ENCODE data around the gene CYFIP1.

The CYFIP1 gene

GRCh38 chr15:22951031-22951380 is 29.2 kb downstream of the CYFIP1 start:
- no peak for TF ChIP-seq CTCF (conservative IDR thresholded peaks at IDR 0.05; ENCODE audit: low read depth, low read length)

GRCh38 chr15:22950256-22950990 is 29.7 kb downstream of the CYFIP1 start:
- H3K79me2 ChIP-seq (ENCODE audit: insufficient read depth, low read depth): peaks cover 9% of the 10 kb centered on the region; the same call in 1 of the 2 replicates
- H3K36me3 ChIP-seq (ENCODE audit: insufficient read depth): no peaks in the 10 kb centered on the region
- no peak overlapping the region for H3K4me3 ChIP-seq (IDR thresholded peaks at IDR 0.05; ENCODE audit: insufficient read depth, low read depth, low read length)
- H3K4me2 ChIP-seq: no peak overlapping the region
- H3K9ac ChIP-seq: no peak overlapping the region
- H3K27me3 ChIP-seq (ENCODE audit: insufficient read depth, low read depth): no peaks in the 10 kb centered on the region
- H2AFZ ChIP-seq (ENCODE audit: low read depth): no peak overlapping the region
- no peak overlapping the region for H3K27ac ChIP-seq
- TF ChIP-seq CTCF (conservative IDR thresholded peaks at IDR 0.05; ENCODE audit: low read depth, low read length): no peak
- H4K20me1 ChIP-seq (ENCODE audit: insufficient read depth): no peaks in the 10 kb centered on the region
- no peaks in the 10 kb centered on the region for H3K4me1 ChIP-seq (ENCODE audit: low read depth, poor library complexity, severe bottlenecking)

More at GRCh38 chr15:22951031-22951380, 29.2 kb downstream of the CYFIP1 start:
- no peaks in the 10 kb centered on the region for H3K4me1 ChIP-seq (ENCODE audit: low read depth, poor library complexity, severe bottlenecking)
- H3K9ac ChIP-seq: no peak overlapping the region
- no peak overlapping the region for H3K27ac ChIP-seq
- peaks cover 15% of the 10 kb centered on the region; the same call in 1 of the 2 replicates for H3K79me2 ChIP-seq (ENCODE audit: insufficient read depth, low read depth)
- H3K4me2 ChIP-seq: no peak overlapping the region
- no peaks in the 10 kb centered on the region for H3K27me3 ChIP-seq (ENCODE audit: insufficient read depth, low read depth)
- no peak overlapping the region for H3K4me3 ChIP-seq (IDR thresholded peaks at IDR 0.05; ENCODE audit: insufficient read depth, low read depth, low read length)
- no peak overlapping the region for H2AFZ ChIP-seq (ENCODE audit: low read depth)
- no peaks in the 10 kb centered on the region for H4K20me1 ChIP-seq (ENCODE audit: insufficient read depth)
- H3K36me3 ChIP-seq (ENCODE audit: insufficient read depth): no peaks in the 10 kb centered on the region

GRCh38 chr15:22949074-22949547 is 31.1 kb downstream of the CYFIP1 start:
- no peaks in the 10 kb centered on the region for H3K36me3 ChIP-seq (ENCODE audit: insufficient read depth)
- TF ChIP-seq CTCF (conservative IDR thresholded peaks at IDR 0.05; ENCODE audit: low read depth, low read length): no peak
- no peaks in the 10 kb centered on the region for H4K20me1 ChIP-seq (ENCODE audit: insufficient read depth)
- H3K4me1 ChIP-seq (ENCODE audit: low read depth, poor library complexity, severe bottlenecking): no peaks in the 10 kb centered on the region
- no peak overlapping the region for H3K4me3 ChIP-seq (IDR thresholded peaks at IDR 0.05; ENCODE audit: insufficient read depth, low read depth, low read length)
- H3K27ac ChIP-seq: no peak overlapping the region
- H3K9ac ChIP-seq: no peak overlapping the region
- no peak overlapping the region for H3K4me2 ChIP-seq
- H3K79me2 ChIP-seq (ENCODE audit: insufficient read depth, low read depth): peaks cover 9% of the 10 kb centered on the region; the same call in 1 of the 2 replicates
- no peaks in the 10 kb centered on the region for H3K27me3 ChIP-seq (ENCODE audit: insufficient read depth, low read depth)
- H2AFZ ChIP-seq (ENCODE audit: low read depth): no peak overlapping the region

GRCh38 chr15:22948056-22948455 is 32.1 kb downstream of the CYFIP1 start:
- no peaks in the 10 kb centered on the region for H3K36me3 ChIP-seq (ENCODE audit: insufficient read depth)
- no peaks in the 10 kb centered on the region for H4K20me1 ChIP-seq (ENCODE audit: insufficient read depth)
- H3K4me3 ChIP-seq (IDR thresholded peaks at IDR 0.05; ENCODE audit: insufficient read depth, low read depth, low read length): no peak overlapping the region
- no peak overlapping the region for H3K9ac ChIP-seq
- no peak for TF ChIP-seq CTCF (conservative IDR thresholded peaks at IDR 0.05; ENCODE audit: low read depth, low read length)
- peaks cover 9% of the 10 kb centered on the region; the same call in 1 of the 2 replicates for H3K79me2 ChIP-seq (ENCODE audit: insufficient read depth, low read depth)
- no peaks in the 10 kb centered on the region for H3K4me1 ChIP-seq (ENCODE audit: low read depth, poor library complexity, severe bottlenecking)
- no peak overlapping the region for H2AFZ ChIP-seq (ENCODE audit: low read depth)
- H3K27ac ChIP-seq: no peak overlapping the region
- H3K4me2 ChIP-seq: no peak overlapping the region
- no peaks in the 10 kb centered on the region for H3K27me3 ChIP-seq (ENCODE audit: insufficient read depth, low read depth)

All from KMS-11 (cell line).